HG03025 (cell line): Measurements from ENCODE around the gene HAGHL.
"Not testable (repeated sequence)": the region's sequence is repeated elsewhere in the genome, so short reads cannot be mapped to it uniquely, and the experiment has no call there.

ENCODE experiments used
- ATAC-seq: cut with Tn5 transposase; IDR thresholded peaks from one replicate; pipeline ENCODE4 v1.9.1; 2021; ENCODE audit warnings: mild to moderate bottlenecking, moderate library complexity; ENCODE audit not compliant: unreplicated experiment, low FRiP score

The HAGHL gene

GRCh38 chr16:750485-750884 is 23.6 kb downstream of the HAGHL start:
- no peak for ATAC-seq

GRCh38 chr16:751152-752006 is 24.5 kb downstream of the HAGHL start:
- ATAC-seq: no peak

GRCh38 chr16:752007-752312 is 25.1 kb downstream of the HAGHL start:
- ATAC-seq: no peak

- not testable (repeated sequence) for ATAC-seq
Measured at GRCh38 chr16:754121-754607, 27.3 kb downstream of the HAGHL start.

GRCh38 chr16:754656-755055 is 27.8 kb downstream of the HAGHL start:
- ATAC-seq: no peak

GRCh38 chr16:756428-756827 is 29.5 kb downstream of the HAGHL start:
- no peak for ATAC-seq

GRCh38 chr16:759110-759910 is 32.4 kb downstream of the HAGHL start:
- ATAC-seq: no peak

GRCh38 chr16:760065-760464 is 33.2 kb downstream of the HAGHL start:
- ATAC-seq: no peak

GRCh38 chr16:760545-761343 is 33.8 kb downstream of the HAGHL start, which contains the start of gene MSLN:
Gene MSLN (plus strand): TSS chr16:760734. CDS start chr16:762681, 1,947 bp downstream.
- no peak for ATAC-seq

GRCh38 chr16:761625-762513 is 35.0 kb downstream of the HAGHL start:
- no peak for ATAC-seq

- no peak for ATAC-seq
Measured at GRCh38 chr16:762595-763268, 35.8 kb downstream of the HAGHL start.

GRCh38 chr16:763369-764183 is 36.7 kb downstream of the HAGHL start:
- no peak for ATAC-seq

- ATAC-seq: no peak
Measured at GRCh38 chr16:764184-764750, 37.4 kb downstream of the HAGHL start.

GRCh38 chr16:764848-765487 is 38.1 kb downstream of the HAGHL start:
- ATAC-seq: no peak

- ATAC-seq: no peak
Measured at GRCh38 chr16:765488-765865, 38.6 kb downstream of the HAGHL start.

- ATAC-seq: no peak
Measured at GRCh38 chr16:766008-766819, 39.3 kb downstream of the HAGHL start.
